GM23338 (cell line): ENCODE measurements around the gene TBX19. TPM values are rescaled to one million over a fixed set of nuclear protein-coding genes. Genes with fewer than 3 reads are reported as not detected.

Source experiments
- ATAC-seq: fragments of 200-7000 bp; cut with Tn5 transposase; 3 replicates; pipeline ENCODE4 v1.9.1; 2020
- DNase-seq: peaks from one replicate; pipeline ENCODE4 v3.0.0-alpha.2; 2015; ENCODE audit warnings: low spot score
- H2AFZ ChIP-seq: fragments of 200-600 bp; sonication (generic); 2 replicates; pipeline ENCODE4 v1.8.0; 2016; ENCODE audit warnings: antibody characterized with exemption, mild to moderate bottlenecking, moderate library complexity
- H3F3A ChIP-seq: fragments of 200-600 bp; sonication (generic); replicated peaks from 2 replicates; pipeline ENCODE4 v1.8.0; 2017; ENCODE audit warnings: antibody characterized with exemption, mixed run types, low read depth
- H3K27ac ChIP-seq: fragments of 200-600 bp; sonication (generic); 2 replicates; pipeline ENCODE4 v1.6.1; 2016; ENCODE audit warnings: low read depth
- H3K27me3 ChIP-seq: fragments of 200-600 bp; sonication (generic); 2 replicates; pipeline ENCODE4 v1.8.0; 2016; ENCODE audit warnings: mild to moderate bottlenecking, mixed run types, moderate library complexity; ENCODE audit not compliant: insufficient read depth
- H3K36me3 ChIP-seq: fragments of 200-600 bp; sonication (generic); 2 replicates; pipeline ENCODE4 v1.8.0; 2016; ENCODE audit warnings: mild to moderate bottlenecking; ENCODE audit not compliant: insufficient read depth
- H3K4me1 ChIP-seq: fragments of 200-600 bp; sonication (generic); 2 replicates; pipeline ENCODE4 v1.8.0; 2016; ENCODE audit warnings: mild to moderate bottlenecking, moderate library complexity; ENCODE audit not compliant: insufficient read depth
- H3K4me2 ChIP-seq: fragments of 200-600 bp; sonication (generic); 2 replicates; pipeline ENCODE4 v1.7.1; 2017; ENCODE audit warnings: mixed run types
- H3K4me3 ChIP-seq: fragments of 200-600 bp; sonication (generic); 2 replicates; pipeline ENCODE4 v1.6.1; 2016; ENCODE audit warnings: mixed run types
- H3K79me2 ChIP-seq: fragments of 200-600 bp; sonication (generic); replicated peaks from 2 replicates; pipeline ENCODE4 v1.8.0; 2017; ENCODE audit warnings: mild to moderate bottlenecking; ENCODE audit not compliant: insufficient read depth
- H3K9me2 ChIP-seq: fragments of 200-600 bp; sonication (generic); 2 replicates; pipeline ENCODE4 v1.8.0; 2017; ENCODE audit not compliant: insufficient read depth
- H4K20me1 ChIP-seq: fragments of 200-600 bp; sonication (generic); replicated peaks from 2 replicates; pipeline ENCODE4 v1.8.0; 2017; ENCODE audit warnings: mild to moderate bottlenecking; ENCODE audit not compliant: insufficient read depth
- H3K27ac Mint-ChIP-seq: 2 replicates; pipeline ENCODE4 v1.8.0; 2020; ENCODE audit warnings: inconsistent platforms, mild to moderate bottlenecking, moderate library complexity, mixed read lengths
- H3K27me3 Mint-ChIP-seq: 3 replicates; pipeline ENCODE4 v1.8.0; 2022; ENCODE audit warnings: low read depth, mild to moderate bottlenecking, moderate library complexity, mixed read lengths, inconsistent platforms; ENCODE audit not compliant: insufficient read depth, poor library complexity
- H3K36me3 Mint-ChIP-seq: 3 replicates; pipeline ENCODE4 v1.8.0; 2021; ENCODE audit warnings: low read depth, mild to moderate bottlenecking, inconsistent platforms, moderate library complexity, mixed read lengths
- H3K4me1 Mint-ChIP-seq: 3 replicates; pipeline ENCODE4 v1.8.0; 2020; ENCODE audit warnings: mild to moderate bottlenecking, inconsistent platforms, mixed read lengths
- H3K4me3 Mint-ChIP-seq: 3 replicates; pipeline ENCODE4 v1.8.0; 2021; ENCODE audit warnings: moderate library complexity, mild to moderate bottlenecking, inconsistent platforms, mixed read lengths
- H3K9me3 Mint-ChIP-seq: 3 replicates; pipeline ENCODE4 v1.8.0; 2020; ENCODE audit warnings: moderate library complexity, mild to moderate bottlenecking, inconsistent platforms, mixed read lengths
- CREB1 ChIP-seq: fragments of 250-450 bp; sonication (Bioruptor Pico); IDR thresholded peaks from 2 replicates; pipeline ENCODE4 v1.5.0; 2020; ENCODE audit warnings: low read depth, mild to moderate bottlenecking, moderate library complexity
- EZH2 ChIP-seq: fragments of 200-600 bp; sonication (generic); IDR thresholded peaks from one replicate; pipeline ENCODE4 v1.8.0; 2017; ENCODE audit warnings: antibody characterized with exemption, mild to moderate bottlenecking, low read depth; ENCODE audit not compliant: unreplicated experiment
- EZH2phosphoT487 ChIP-seq: fragments of 200-600 bp; sonication (generic); IDR thresholded peaks from one replicate; pipeline ENCODE4 v1.8.1; 2018; ENCODE audit warnings: antibody characterized with exemption; ENCODE audit not compliant: unreplicated experiment
- JUNB ChIP-seq: IDR thresholded peaks from one replicate; pipeline ENCODE4 v1.6.1; 2016; ENCODE audit warnings: antibody characterized with exemption; ENCODE audit not compliant: unreplicated experiment
- NANOG ChIP-seq: IDR thresholded peaks from 2 replicates; pipeline ENCODE4 v1.6.1; 2016; ENCODE audit warnings: antibody characterized with exemption, borderline replicate concordance
- POLR2AphosphoS5 ChIP-seq: IDR thresholded peaks from 2 replicates; pipeline ENCODE4 v1.6.1; 2016; ENCODE audit warnings: antibody characterized with exemption, low read depth
- STAT1 ChIP-seq: IDR thresholded peaks from one replicate; pipeline ENCODE4 v1.6.1; 2016; ENCODE audit warnings: antibody characterized with exemption; ENCODE audit not compliant: unreplicated experiment
- ZNF114 ChIP-seq: fragments of 250-450 bp; sonication (Bioruptor Pico); IDR thresholded peaks from 2 replicates; pipeline ENCODE4 v1.5.0; 2020; ENCODE audit warnings: mild to moderate bottlenecking, moderate library complexity
- ZNF331 ChIP-seq: fragments of 250-450 bp; sonication (Bioruptor Pico); IDR thresholded peaks from 2 replicates; pipeline ENCODE4 v1.5.0; 2020; ENCODE audit warnings: low read depth, mild to moderate bottlenecking, moderate library complexity
- ZNF462 ChIP-seq: fragments of 250-450 bp; sonication (Bioruptor Pico); IDR thresholded peaks from 2 replicates; pipeline ENCODE4 v1.5.0; 2020; ENCODE audit warnings: mild to moderate bottlenecking, moderate library complexity
- polyA plus RNA-seq: library from polyadenylated mRNA; unstranded; fragments of >200 nt; fragmentation: Nextera tagmentation; extraction: Ambion mirVana; gene quantifications from 2 replicates; pipeline ENCODE4 v1.2.1, GENCODE V29; 2016
- total RNA-seq: library from RNA; depleted of rRNA; stranded (reverse); fragments of >200 nt; shearing (Covaris generic); gene quantifications from 2 replicates; pipeline ENCODE4 v1.2.3, GENCODE V29; 2014
- TF ChIP-seq, protein P1 (sequence below): IDR thresholded peaks from 2 replicates; pipeline ENCODE4 v1.6.1; 2016; ENCODE audit warnings: antibody characterized with exemption
- TF ChIP-seq, protein P2 (sequence below), 2 experiments: fragments of 200-600 bp in 1 of 2; sonication (generic) in 1 of 2; conservative IDR thresholded peaks; 2 replicates each; pipeline versions ENCODE4 v1.5.1 to v1.6.1; 2016 to 2017; ENCODE audit warnings: antibody characterized with exemption in 2 of 2, low read depth in 2 of 2, mild to moderate bottlenecking in 2 of 2, moderate library complexity in 1 of 2

TBX19 gene
- total and polyA plus RNA-seq, 2 experiments from 2014 or later: 0.76 to 1.1 TPM

DNA sequence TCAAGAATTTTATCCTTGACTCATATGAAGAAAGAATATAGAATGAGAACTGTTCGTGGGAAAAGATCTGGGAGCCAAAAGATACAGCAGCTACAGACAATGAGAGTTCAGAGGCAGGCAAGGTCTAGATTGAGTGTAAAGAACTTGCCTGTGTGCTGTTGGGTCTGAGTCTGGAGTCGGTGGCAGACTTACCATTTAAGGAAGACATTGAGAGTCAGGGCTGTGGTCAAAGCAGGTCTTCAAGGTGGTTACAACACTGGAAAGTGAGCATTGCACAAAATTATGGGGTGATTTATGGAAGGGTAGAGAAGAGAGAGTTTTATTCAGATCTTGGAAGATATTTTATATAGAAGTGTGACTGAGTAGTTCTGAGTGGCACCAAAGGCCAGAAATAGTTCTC is 80.6 kb downstream of the TBX19 start:
- H3F3A ChIP-seq: no peaks in the 10 kb centered on the region
- Mint-ChIP-seq H3K4me3 (no peak overlapping the region), H3K36me3 (no peaks in the 10 kb centered on the region), H3K27ac (no peak overlapping the region), H3K27me3 (peaks cover 2% of the 10 kb centered on the region), H3K4me1 (no peaks in the 10 kb centered on the region; the same call in 2 of the 3 replicates), H3K9me3 (no peaks in the 10 kb centered on the region)
- no peaks in the 10 kb centered on the region for H4K20me1 ChIP-seq
- H3K4me1 ChIP-seq: no peaks in the 10 kb centered on the region
- H3K4me3 ChIP-seq: no peak overlapping the region
- no peak for TF ChIP-seq EZH2
- H3K36me3 ChIP-seq: no peaks in the 10 kb centered on the region
- no peaks in the 10 kb centered on the region for H3K9me2 ChIP-seq
- ATAC-seq (no peak), DNase-seq (no peak)
- H3K27ac ChIP-seq: no peak overlapping the region
- H3K79me2 ChIP-seq: no peaks in the 10 kb centered on the region; the same call in 1 of the 2 replicates
- no peaks in the 10 kb centered on the region for H3K27me3 ChIP-seq
- H3K4me2 ChIP-seq: no peak overlapping the region
- no peak overlapping the region for H2AFZ ChIP-seq

DNA sequence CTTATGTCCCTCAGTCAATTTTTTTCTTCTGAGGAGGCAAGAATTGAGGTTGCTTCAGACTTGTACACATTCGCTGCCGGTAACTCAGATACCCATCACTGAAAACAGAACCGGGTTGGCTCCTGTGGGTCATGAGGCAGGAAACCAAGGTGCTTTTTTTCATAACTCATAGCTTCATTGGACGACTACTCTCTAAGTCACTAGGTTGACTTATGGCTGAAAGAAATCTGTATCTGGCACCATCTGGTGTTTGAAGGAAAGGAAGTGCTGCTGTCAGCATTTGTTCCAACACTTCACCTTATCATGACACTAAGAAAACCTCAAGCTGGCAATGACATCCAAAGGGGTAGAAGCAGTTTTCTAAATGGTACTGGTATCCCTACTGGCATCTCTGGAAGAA is 82.3 kb downstream of the TBX19 start:
- no peak overlapping the region for H3K4me2 ChIP-seq
- Mint-ChIP-seq H3K4me3 (no peak overlapping the region), H3K27me3 (peaks cover 5% of the 10 kb centered on the region), H3K9me3 (no peaks in the 10 kb centered on the region), H3K4me1 (no peaks in the 10 kb centered on the region; the same call in 2 of the 3 replicates), H3K36me3 (no peaks in the 10 kb centered on the region), H3K27ac (no peak overlapping the region)
- H2AFZ ChIP-seq: no peak overlapping the region
- no peaks in the 10 kb centered on the region for H3K36me3 ChIP-seq
- no peak overlapping the region for H3K4me3 ChIP-seq
- ATAC-seq: no peak
- H3K4me1 ChIP-seq: no peaks in the 10 kb centered on the region
- no peaks in the 10 kb centered on the region; the same call in 1 of the 2 replicates for H3K79me2 ChIP-seq
- no peaks in the 10 kb centered on the region for H4K20me1 ChIP-seq
- no peak overlapping the region for H3K27ac ChIP-seq
- H3K9me2 ChIP-seq: no peaks in the 10 kb centered on the region
- H3F3A ChIP-seq: no peaks in the 10 kb centered on the region
- no peak for DNase-seq
- H3K27me3 ChIP-seq: no peaks in the 10 kb centered on the region
- no peak for TF ChIP-seq JUNB
- TF ChIP-seq EZH2phosphoT487: no peak
- TF ChIP-seq, protein P1, sequence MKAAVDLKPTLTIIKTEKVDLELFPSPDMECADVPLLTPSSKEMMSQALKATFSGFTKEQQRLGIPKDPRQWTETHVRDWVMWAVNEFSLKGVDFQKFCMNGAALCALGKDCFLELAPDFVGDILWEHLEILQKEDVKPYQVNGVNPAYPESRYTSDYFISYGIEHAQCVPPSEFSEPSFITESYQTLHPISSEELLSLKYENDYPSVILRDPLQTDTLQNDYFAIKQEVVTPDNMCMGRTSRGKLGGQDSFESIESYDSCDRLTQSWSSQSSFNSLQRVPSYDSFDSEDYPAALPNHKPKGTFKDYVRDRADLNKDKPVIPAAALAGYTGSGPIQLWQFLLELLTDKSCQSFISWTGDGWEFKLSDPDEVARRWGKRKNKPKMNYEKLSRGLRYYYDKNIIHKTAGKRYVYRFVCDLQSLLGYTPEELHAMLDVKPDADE: no peak
- no peak for TF ChIP-seq EZH2
- no peak for TF ChIP-seq STAT1
- no peak for TF ChIP-seq NANOG
- TF ChIP-seq ZNF114 (CRISPR knock-in tag): no peak
- TF ChIP-seq ZNF462 (CRISPR knock-in tag): no peak
- TF ChIP-seq, protein P2, sequence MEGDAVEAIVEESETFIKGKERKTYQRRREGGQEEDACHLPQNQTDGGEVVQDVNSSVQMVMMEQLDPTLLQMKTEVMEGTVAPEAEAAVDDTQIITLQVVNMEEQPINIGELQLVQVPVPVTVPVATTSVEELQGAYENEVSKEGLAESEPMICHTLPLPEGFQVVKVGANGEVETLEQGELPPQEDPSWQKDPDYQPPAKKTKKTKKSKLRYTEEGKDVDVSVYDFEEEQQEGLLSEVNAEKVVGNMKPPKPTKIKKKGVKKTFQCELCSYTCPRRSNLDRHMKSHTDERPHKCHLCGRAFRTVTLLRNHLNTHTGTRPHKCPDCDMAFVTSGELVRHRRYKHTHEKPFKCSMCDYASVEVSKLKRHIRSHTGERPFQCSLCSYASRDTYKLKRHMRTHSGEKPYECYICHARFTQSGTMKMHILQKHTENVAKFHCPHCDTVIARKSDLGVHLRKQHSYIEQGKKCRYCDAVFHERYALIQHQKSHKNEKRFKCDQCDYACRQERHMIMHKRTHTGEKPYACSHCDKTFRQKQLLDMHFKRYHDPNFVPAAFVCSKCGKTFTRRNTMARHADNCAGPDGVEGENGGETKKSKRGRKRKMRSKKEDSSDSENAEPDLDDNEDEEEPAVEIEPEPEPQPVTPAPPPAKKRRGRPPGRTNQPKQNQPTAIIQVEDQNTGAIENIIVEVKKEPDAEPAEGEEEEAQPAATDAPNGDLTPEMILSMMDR (conservative IDR thresholded peaks at IDR 0.05; ENCODE audit: low read depth in 2 of 2): no peak
- TF ChIP-seq POLR2AphosphoS5: no peak
- TF ChIP-seq ZNF331 (CRISPR knock-in tag): no peak
- TF ChIP-seq CREB1 (CRISPR knock-in tag): no peak
